ENCODE data around the gene FHL2.

GRCh38 chr2:105384861-105385260 lies 14.0 kb downstream of the FHL2 start:
- TF ChIP-seq POLR2A (IDR thresholded peaks at IDR 0.05; ENCODE audit: low read length) = no peak
- TF ChIP-seq GATA1 (IDR thresholded peaks at IDR 0.05; ENCODE audit: low read depth, low read length) = no peak

Data from erythroblast (primary cell).